Spinal cord (tissue), 10 donors: ENCODE results near the gene USP6. TPM values are rescaled to one million over a fixed set of nuclear protein-coding genes. Genes with fewer than 3 reads are reported as not detected.
A peak's percentile ranks its signal among the peaks of the same experiment; 100 is the strongest.
"Not testable (repeated sequence)": the region's sequence is repeated elsewhere in the genome, so short reads cannot be mapped to it uniquely, and the experiment has no call there.

Experiments used
- DNase-seq, 6 donors: peaks; one replicate each; pipeline versions ENCODE4 v3.0.0 to v3.0.0-alpha.2; 2013 to 2015; ENCODE audit warnings: low spot score in 6 of 6, low read depth in 4 of 6
- H3K27ac ChIP-seq: one replicate; pipeline ENCODE4 v1.5.1; 2013; ENCODE audit warnings: low read depth, low read length, control low read depth
- H3K27me3 ChIP-seq: one replicate; pipeline ENCODE4 v1.6.1; 2013; ENCODE audit warnings: low read length; ENCODE audit not compliant: control insufficient read depth, insufficient read depth
- H3K36me3 ChIP-seq: one replicate; pipeline ENCODE4 v1.6.1; 2013; ENCODE audit warnings: low read length; ENCODE audit not compliant: control insufficient read depth, insufficient read depth
- H3K4me1 ChIP-seq: one replicate; pipeline ENCODE4 v1.6.1; 2013; ENCODE audit warnings: low read length; ENCODE audit not compliant: control insufficient read depth, insufficient read depth
- H3K4me3 ChIP-seq: one replicate; pipeline ENCODE4 v1.5.1; 2013; ENCODE audit warnings: low read depth, low read length, control low read depth
- H3K9me3 ChIP-seq: one replicate; pipeline ENCODE4 v1.6.1; 2013; ENCODE audit warnings: low read length; ENCODE audit not compliant: control insufficient read depth, insufficient read depth
- WGBS: methylation state at CpG from one replicate; pipeline ENCODE4 v1.1.5; 2013; ENCODE audit warnings: missing lambda C conversion rate; ENCODE audit not compliant: insufficient coverage; 5-methylcytosine and 5-hydroxymethylcytosine counted together
- polyA plus RNA-seq, 2 donors: library from polyadenylated mRNA; unstranded; fragments of 120-200 nt; gene quantifications; one replicate each; pipeline ENCODE4 v1.2.1, GENCODE V29; 2013; ENCODE audit not compliant: insufficient read length in 2 of 2
- total RNA-seq, 2 donors: library from RNA; depleted of rRNA in 1 of 2; stranded (reverse); fragments of 120-200 nt in 1 of 2; fragments of >200 nt in 1 of 2; gene quantifications; one replicate each; pipeline versions ENCODE4 v1.2.3 to v1.2.4, GENCODE V29; 2013 to 2014
- donor health status: healthy.

USP6 gene
- total and polyA plus RNA-seq, 4 donors, result 0.10 to 9.8 (median 1.9) TPM

DNA sequence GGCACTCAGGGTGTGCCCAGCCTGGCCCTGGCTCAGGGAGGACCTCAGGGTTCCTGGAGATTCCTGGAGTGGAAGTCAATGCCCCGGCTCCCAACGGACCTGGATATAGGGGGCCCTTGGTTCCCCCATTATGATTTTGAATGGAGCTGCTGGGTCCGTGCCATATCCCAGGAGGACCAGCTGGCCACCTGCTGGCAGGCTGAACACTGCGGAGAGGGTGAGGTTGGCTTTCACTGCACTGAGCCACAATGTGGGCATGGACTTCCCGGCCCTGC, 23.6 kb downstream of the USP6 start:
- Histone ChIP-seq H3K27me3 (no peaks in the 10 kb centered on the region), H3K9me3 (no peaks in the 10 kb centered on the region), H3K4me3 (no peak overlapping the region), H3K4me1 (no peaks in the 10 kb centered on the region), H3K36me3 (no peaks in the 10 kb centered on the region), H3K27ac (no peak overlapping the region)
- no peak for DNase-seq
- WGBS, result 74% methylated on average over 5 of the region's 5 CpGs

DNA sequence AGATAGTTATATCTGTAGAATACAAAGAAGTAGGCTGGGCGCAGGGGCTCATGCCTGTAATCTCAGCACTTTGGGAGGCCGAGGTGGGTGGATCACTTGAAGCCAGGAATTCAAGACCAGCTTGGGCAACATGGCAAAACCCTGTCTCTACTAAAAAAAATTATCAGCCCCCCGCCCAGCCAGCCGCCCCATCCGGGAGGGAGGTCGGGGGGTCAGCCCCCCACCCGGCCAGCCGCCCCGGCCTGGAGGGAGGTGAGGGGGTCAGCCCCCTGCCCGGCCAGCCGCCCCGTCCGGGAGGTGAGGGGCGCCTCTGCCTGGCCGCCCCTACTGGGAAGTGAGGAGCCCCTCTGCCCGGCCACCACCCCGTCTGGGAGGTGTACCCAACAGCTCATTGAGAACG, 27.0 kb downstream of the USP6 start:
- H3K4me3 ChIP-seq, H3K4me1 ChIP-seq, H3K9me3 ChIP-seq, DNase-seq, H3K27ac ChIP-seq, H3K36me3 ChIP-seq, H3K27me3 ChIP-seq: not testable (repeated sequence)
- WGBS, result no CpG with 5 or more reads among the region's 18 CpGs

DNA sequence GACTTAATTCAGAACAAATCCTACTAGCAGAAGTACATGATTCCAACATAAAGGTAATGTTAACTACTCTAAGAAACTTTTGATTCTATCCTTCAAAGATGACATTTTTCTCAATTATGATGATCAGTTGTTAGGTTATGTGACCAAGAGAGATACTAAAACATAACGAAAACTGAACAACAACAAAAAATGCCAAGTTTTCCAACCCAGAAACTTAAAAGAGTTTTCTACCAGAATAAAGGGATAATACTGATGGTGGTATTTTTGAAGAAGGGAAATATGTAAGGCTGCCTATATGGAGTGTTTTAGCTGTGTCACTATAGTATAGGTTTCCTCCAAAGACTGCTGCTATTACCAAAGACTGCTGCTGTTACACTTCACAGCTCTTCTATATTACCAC, 30.3 kb downstream of the USP6 start:
- not testable (repeated sequence) for H3K27me3 ChIP-seq, H3K9me3 ChIP-seq, DNase-seq, H3K4me3 ChIP-seq, H3K27ac ChIP-seq, H3K4me1 ChIP-seq, H3K36me3 ChIP-seq
- no CpG with 5 or more reads among the region's 1 CpG for WGBS

DNA sequence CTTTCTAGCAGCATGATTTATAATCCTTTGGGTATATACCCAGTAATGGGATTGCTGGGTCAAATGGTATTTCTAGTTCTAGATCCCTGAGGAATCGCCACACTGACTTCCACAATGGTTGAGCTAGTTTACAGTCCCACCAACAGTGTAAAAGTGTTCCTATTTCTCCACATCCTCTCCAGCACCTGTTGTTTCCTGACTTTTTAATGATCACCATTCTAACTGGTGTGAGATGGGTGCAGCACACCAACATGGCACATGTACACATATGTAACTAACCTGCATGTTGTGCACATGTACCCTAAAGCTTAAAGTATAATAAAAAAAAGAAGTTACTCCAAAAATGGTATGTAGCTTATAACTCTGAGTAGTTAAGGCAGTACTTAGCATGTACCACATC, 44.9 kb downstream of the USP6 start:
- not testable (repeated sequence) for H3K27ac ChIP-seq, H3K27me3 ChIP-seq, H3K4me3 ChIP-seq, H3K9me3 ChIP-seq, DNase-seq, H3K4me1 ChIP-seq, H3K36me3 ChIP-seq
- WGBS, result no CpG with 5 or more reads among the region's 1 CpG

DNA sequence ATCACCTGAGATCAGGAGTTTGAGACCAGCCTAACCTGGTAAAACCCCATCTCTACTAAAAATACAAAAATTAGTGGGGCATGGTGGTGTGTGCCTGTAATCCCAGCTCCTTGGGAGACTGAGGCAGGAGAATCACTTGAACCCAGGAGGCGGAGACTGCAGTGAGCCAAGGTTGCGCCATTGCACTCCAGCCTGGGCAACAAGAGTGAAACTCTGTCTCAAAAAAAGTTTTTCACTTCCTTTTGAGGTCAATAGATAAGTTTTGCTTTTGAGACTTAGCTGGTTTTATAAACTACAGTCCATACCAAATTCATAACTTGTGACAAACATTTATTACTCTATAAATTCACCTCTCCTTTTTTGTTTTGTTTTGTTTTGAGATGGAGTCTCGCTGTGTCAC, 46.0 kb downstream of the USP6 start:
- H3K9me3 ChIP-seq, H3K4me1 ChIP-seq, H3K27ac ChIP-seq, H3K4me3 ChIP-seq, H3K36me3 ChIP-seq, H3K27me3 ChIP-seq, DNase-seq: not testable (repeated sequence)
- WGBS, result 100% methylated on average over 2 of the region's 3 CpGs

DNA sequence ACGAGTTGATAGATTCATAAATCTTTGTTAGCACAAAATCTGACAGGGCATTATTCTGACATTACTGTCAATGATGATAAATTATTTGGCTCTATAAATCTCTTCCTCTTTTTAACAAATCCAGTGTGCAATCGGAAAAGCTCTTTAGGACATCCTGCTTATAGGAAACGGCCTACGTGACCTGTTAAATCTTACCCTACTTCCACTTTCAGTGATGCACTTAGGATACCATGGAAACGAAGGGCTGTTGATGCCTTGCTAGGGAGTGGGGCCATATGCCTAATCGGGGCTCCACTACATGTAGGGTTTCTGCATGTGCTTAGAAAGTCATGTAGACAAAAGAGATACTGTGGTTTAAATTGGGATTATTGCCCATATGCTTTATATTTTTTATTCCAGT, 48.6 kb downstream of the USP6 start:
- H3K27me3 ChIP-seq, result no peaks in the 10 kb centered on the region
- DNase-seq, result peak in 1 of 6 donors; percentile 7

DNA sequence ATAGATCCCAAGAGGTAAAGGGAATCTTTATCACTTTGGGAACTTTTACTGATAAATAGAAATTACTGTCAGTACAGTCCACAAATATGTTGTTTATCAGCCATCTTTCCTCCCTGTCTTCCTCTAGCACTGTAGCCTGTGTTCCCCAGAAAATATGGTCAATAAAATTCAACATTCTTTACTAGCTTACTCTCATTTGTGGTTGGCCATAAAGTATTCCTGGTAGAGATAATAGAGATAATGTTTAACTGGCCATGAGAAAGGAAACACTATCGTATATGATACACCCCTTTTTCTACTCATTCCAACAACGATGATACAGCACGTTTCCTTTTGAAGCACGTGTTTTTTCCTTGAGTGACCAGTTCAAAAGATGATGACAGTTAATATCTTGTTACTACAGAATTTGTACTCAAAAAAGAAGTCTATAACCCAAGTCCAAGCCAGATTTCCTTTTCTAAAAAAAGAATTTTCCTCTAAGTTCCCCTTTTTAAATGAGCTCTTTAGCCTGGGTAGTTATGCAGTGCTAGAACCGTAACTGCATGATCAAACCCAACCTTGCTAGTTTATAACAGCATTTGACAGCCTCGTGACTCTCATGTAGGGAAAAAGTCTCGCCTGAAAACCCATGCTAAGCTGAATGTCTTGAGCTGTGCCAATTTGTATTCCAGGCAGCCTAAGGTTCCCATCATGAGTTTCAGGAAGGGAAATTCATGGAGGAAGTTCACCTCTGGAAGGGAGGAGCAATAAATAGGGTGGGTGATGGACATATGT, 50.1 kb downstream of the USP6 start:
- not testable (repeated sequence) for H3K27me3 ChIP-seq, H3K4me1 ChIP-seq, H3K9me3 ChIP-seq, H3K4me3 ChIP-seq, DNase-seq, H3K36me3 ChIP-seq, H3K27ac ChIP-seq
- WGBS, result 64% methylated on average over 3 of the region's 7 CpGs

More for the DNA sequence above, 48.6 kb downstream of the USP6 start:
- no peak overlapping the region for H3K4me3 ChIP-seq
- no CpG with 5 or more reads among the region's 6 CpGs for WGBS
- no peaks in the 10 kb centered on the region for H3K36me3 ChIP-seq
- H3K27ac ChIP-seq, result no peak overlapping the region
- H3K4me1 ChIP-seq, result no peaks in the 10 kb centered on the region
- no peaks in the 10 kb centered on the region for H3K9me3 ChIP-seq

DNA sequence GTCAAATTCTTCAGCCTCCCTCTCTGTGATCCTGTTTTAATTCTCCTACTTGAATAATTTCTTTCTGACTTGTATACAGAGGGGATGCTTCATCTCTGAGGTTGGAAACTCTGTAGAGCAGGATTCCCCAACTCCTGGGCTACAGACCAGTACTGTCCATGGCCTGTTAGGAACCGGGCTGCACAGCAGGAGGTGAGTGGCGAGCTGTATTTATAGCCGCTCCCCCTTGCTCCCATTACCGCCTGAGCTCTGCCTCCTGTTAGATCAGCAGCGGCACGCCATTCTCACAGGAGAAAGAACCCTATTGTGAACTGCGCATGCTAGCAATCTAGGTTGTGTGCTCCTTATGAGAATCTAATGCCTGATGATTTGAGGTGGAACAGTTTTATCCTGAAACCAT, 59.2 kb downstream of the USP6 start:
- H3K9me3 ChIP-seq, H3K4me3 ChIP-seq, DNase-seq, H3K27ac ChIP-seq, H3K27me3 ChIP-seq, H3K4me1 ChIP-seq: not testable (repeated sequence)
- 93% methylated on average over 4 of the region's 7 CpGs for WGBS
- H3K36me3 ChIP-seq, result peaks cover 12% of the 10 kb centered on the region

DNA sequence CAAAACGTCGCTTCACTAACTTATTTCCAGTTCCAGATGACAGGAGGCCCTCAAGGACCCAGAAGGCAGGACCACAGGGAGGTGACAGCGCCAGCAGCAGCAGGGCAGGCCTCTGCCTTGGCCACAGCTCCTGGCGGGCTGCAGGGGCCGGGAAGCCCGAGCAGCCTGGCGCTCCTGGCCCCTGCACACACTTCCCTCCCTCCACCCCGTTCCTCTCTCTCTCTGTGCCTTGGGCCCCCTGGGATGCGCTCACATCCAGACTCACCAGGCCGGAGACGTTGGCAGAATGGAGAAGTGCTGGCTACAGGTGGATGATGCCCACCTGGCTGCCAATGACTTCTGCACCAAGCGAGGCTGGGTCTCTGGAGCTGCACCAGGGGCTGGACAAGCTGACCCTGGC, 63.2 kb downstream of the USP6 start:
- Histone ChIP-seq H3K36me3 (peaks cover 12% of the 10 kb centered on the region), H3K4me3 (no peak overlapping the region), H3K4me1 (no peaks in the 10 kb centered on the region), H3K27ac (no peak overlapping the region), H3K27me3 (no peaks in the 10 kb centered on the region), H3K9me3 (peaks cover 36% of the 10 kb centered on the region)
- DNase-seq, result no peak
- 98% methylated on average over 9 of the region's 12 CpGs for WGBS

DNA sequence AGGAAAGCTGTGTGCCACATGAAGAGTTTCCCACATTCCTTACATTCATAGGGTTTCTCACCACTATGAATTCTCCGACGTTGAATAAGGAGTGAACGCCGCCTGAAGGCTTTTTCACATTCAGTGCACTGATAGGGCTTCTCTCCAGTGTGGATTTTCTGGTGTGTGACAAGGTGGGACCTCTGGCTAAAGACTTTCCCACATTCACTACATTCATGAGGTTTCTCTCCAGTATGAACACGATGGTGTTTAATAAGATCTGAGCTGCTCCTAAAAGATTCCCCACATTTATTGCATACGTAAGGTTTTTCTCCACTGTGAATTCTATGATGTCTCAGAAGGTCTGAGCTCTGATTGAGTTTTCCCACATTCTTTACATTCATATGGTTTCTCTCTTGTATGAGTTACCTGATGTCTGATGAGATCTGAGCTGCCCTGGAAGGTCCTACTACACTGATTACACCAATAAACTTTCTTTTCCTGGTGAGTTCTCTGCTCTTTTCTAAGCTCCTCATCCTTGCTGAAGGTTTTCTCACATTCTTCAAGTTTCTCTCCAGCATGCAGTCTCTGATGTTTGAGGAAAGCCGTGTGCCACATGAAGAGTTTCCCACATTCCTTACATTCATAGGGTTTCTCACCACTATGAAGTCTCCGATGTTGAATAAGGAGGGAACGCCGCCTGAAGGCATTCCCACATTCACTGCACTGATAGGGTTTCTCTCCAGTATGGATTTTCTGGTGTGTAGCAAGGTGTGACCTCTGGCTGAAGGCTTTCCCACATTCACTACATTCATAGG, 65.9 kb downstream of the USP6 start:
- no peak overlapping the region for H3K4me3 ChIP-seq
- peak in 1 of 6 donors; percentile 2 for DNase-seq

More for the DNA sequence above, 65.9 kb downstream of the USP6 start:
- no CpG with 5 or more reads among the region's 10 CpGs for WGBS
- H3K4me1 ChIP-seq, result no peaks in the 10 kb centered on the region
- peaks cover 16% of the 10 kb centered on the region for H3K36me3 ChIP-seq
- H3K27me3 ChIP-seq, result no peaks in the 10 kb centered on the region
- H3K27ac ChIP-seq, result no peak overlapping the region
- H3K9me3 ChIP-seq, result peaks cover 54% of the 10 kb centered on the region
